Left kidney (tissue), 2 donors: ENCODE measurements around the gene RAC2. TPM values are rescaled to one million over a fixed set of nuclear protein-coding genes. Genes with fewer than 3 reads are reported as not detected.
"Not testable (repeated sequence)": the region's sequence is repeated elsewhere in the genome, so short reads cannot be mapped to it uniquely, and the experiment has no call there.

Experiments
- DNase-seq: peaks from one replicate; pipeline ENCODE4 v3.0.0-alpha.2; 2013
- polyA plus RNA-seq: library from polyadenylated mRNA; unstranded; fragments of 120-200 nt; gene quantifications from one replicate; pipeline ENCODE4 v1.2.1, GENCODE V29; 2013; ENCODE audit not compliant: insufficient read length

RAC2 gene
- polyA plus RNA-seq, 1 donor = 5.1 TPM

GRCh38 chr22:37206118-37206840 lies 37.8 kb downstream of the RAC2 start:
- no peak for DNase-seq

- no peak for DNase-seq
Observed at GRCh38 chr22:37205046-37205445, 39.0 kb downstream of the RAC2 start.

GRCh38 chr22:37204045-37204655 lies 39.9 kb downstream of the RAC2 start:
- no peak for DNase-seq

- DNase-seq = no peak
Observed at GRCh38 chr22:37203354-37204044, 40.6 kb downstream of the RAC2 start.

- no peak for DNase-seq
Observed at GRCh38 chr22:37202716-37203115, 41.4 kb downstream of the RAC2 start.

- no peak for DNase-seq
Observed at GRCh38 chr22:37202001-37202555, 42.0 kb downstream of the RAC2 start.

- not testable (repeated sequence) for DNase-seq
Observed at GRCh38 chr22:37201443-37201820, 42.6 kb downstream of the RAC2 start.

- no peak for DNase-seq
Observed at GRCh38 chr22:37199760-37200108, 44.3 kb downstream of the RAC2 start.

- peak; percentile 99 for DNase-seq
Observed at GRCh38 chr22:37199103-37199759, 44.8 kb downstream of the RAC2 start.

GRCh38 chr22:37198258-37199102 lies 45.6 kb downstream of the RAC2 start:
- DNase-seq = peak; percentile 81

- DNase-seq = no peak
Observed at GRCh38 chr22:37197451-37198257, 46.4 kb downstream of the RAC2 start.

GRCh38 chr22:37196539-37197450 lies 47.3 kb downstream of the RAC2 start:
- no peak for DNase-seq

- DNase-seq = no peak
Observed at GRCh38 chr22:37195921-37196320, 48.1 kb downstream of the RAC2 start.

- DNase-seq = no peak
Observed at GRCh38 chr22:37194750-37195149, 49.3 kb downstream of the RAC2 start.

GRCh38 chr22:37193629-37194191 lies 50.4 kb downstream of the RAC2 start:
- peak; percentile 70 for DNase-seq

- no peak for DNase-seq
Observed at GRCh38 chr22:37192741-37193140, 51.3 kb downstream of the RAC2 start.

GRCh38 chr22:37192204-37192603 lies 51.9 kb downstream of the RAC2 start:
- no peak for DNase-seq

GRCh38 chr22:37190262-37190780 lies 53.7 kb downstream of the RAC2 start:
- no peak for DNase-seq

- DNase-seq = no peak
Observed at GRCh38 chr22:37188901-37189466, 55.1 kb downstream of the RAC2 start.
